H1 (cell line): ENCODE data around the gene MIF. TPM values are rescaled to one million over a fixed set of nuclear protein-coding genes. Genes with fewer than 3 reads are reported as not detected.

Source experiments
- CTCF ChIA-PET: fragments of 300-600 bp; sonication (Branson Sonifier 250); formaldehyde crosslinking; loops from one replicate; lab custom pipeline; 2021; ENCODE audit not compliant: partially characterized antibody; lab: Charles Lee
- POLR2A ChIA-PET: fragments of 300-600 bp; sonication (Branson Sonifier 250); formaldehyde crosslinking; loops from one replicate; lab custom pipeline; 2021; ENCODE audit warnings: inconsistent platforms; ENCODE audit not compliant: partially characterized antibody; lab: Charles Lee
- DNase-seq, 2 experiments: peaks; one replicate each; pipeline versions ENCODE4 v3.0.0 to v3.0.0-alpha.2; 2010 to 2022; ENCODE audit warnings: low spot score in 2 of 2, low read depth in 1 of 2, mixed read lengths in 1 of 2
- FAIRE-seq: peaks from 2 replicates; lab custom pipeline; 2011; peaks lifted over from hg19 to GRCh38; lab: Jason Lieb, UNC
- H2AFZ ChIP-seq: 2 replicates; pipeline ENCODE4 v1.8.1; 2012; ENCODE audit warnings: low read length, inconsistent platforms
- H2AK5ac ChIP-seq: 2 replicates; pipeline ENCODE4 v1.6.1; 2013; ENCODE audit warnings: low read depth, low read length
- H2BK120ac ChIP-seq: replicated peaks from 2 replicates; pipeline ENCODE3; 2013; ENCODE audit warnings: low read depth, low read length, inconsistent platforms
- H2BK12ac ChIP-seq: 2 replicates; pipeline ENCODE4 v1.6.1; 2013; ENCODE audit warnings: low read depth, low read length
- H2BK15ac ChIP-seq: 2 replicates; pipeline ENCODE4 v1.6.1; 2013; ENCODE audit warnings: low read length
- H2BK20ac ChIP-seq: 2 replicates; pipeline ENCODE4 v1.6.1; 2013; ENCODE audit warnings: low read length
- H2BK5ac ChIP-seq: 2 replicates; pipeline ENCODE4 v1.6.1; 2013; ENCODE audit warnings: low read depth, low read length
- H3K14ac ChIP-seq: 2 replicates; pipeline ENCODE4 v1.6.1; 2013; ENCODE audit warnings: inconsistent platforms; ENCODE audit not compliant: insufficient read length
- H3K18ac ChIP-seq: 2 replicates; pipeline ENCODE4 v1.6.1; 2013; ENCODE audit warnings: low read length; ENCODE audit errors: extremely low read depth
- H3K23ac ChIP-seq: 2 replicates; pipeline ENCODE4 v1.6.1; 2013; ENCODE audit warnings: inconsistent platforms; ENCODE audit not compliant: insufficient read length
- H3K23me2 ChIP-seq: 2 replicates; pipeline ENCODE4 v1.6.1; 2013; ENCODE audit warnings: low read depth, low read length
- H3K27ac ChIP-seq: 2 replicates; pipeline ENCODE4 v1.6.1; 2011; ENCODE audit warnings: low read depth, low read length, inconsistent platforms
- H3K27me3 ChIP-seq, 4 experiments: replicated peaks in 1 of 4; 1 replicate in 1 of 4; 2 replicates in 3 of 4; pipeline versions ENCODE4 v1.6.1 to v1.8.1; 2011 to 2013; ENCODE audit warnings: low read length in 3 of 4, mild to moderate bottlenecking in 3 of 4, inconsistent platforms in 2 of 4, mixed read lengths in 2 of 4, moderate library complexity in 1 of 4; ENCODE audit not compliant: control insufficient read depth in 3 of 4, insufficient read depth in 3 of 4; ENCODE audit errors: extremely low read depth in 1 of 4
- H3K36me3 ChIP-seq, 4 experiments: 2 replicates each; pipeline versions ENCODE4 v1.6.1 to v1.8.1; 2011 to 2013; ENCODE audit warnings: mild to moderate bottlenecking in 4 of 4, low read length in 3 of 4, moderate library complexity in 2 of 4, control low read depth in 1 of 4, inconsistent platforms in 1 of 4; ENCODE audit not compliant: insufficient read depth in 4 of 4, control insufficient read depth in 2 of 4
- H3K4ac ChIP-seq: replicated peaks from 2 replicates; pipeline ENCODE3; 2013; ENCODE audit warnings: low read length, low read depth, mixed read lengths, inconsistent platforms; ENCODE audit not compliant: insufficient read length
- H3K4me1 ChIP-seq, 4 experiments: replicated peaks in 1 of 4; 1 replicate in 1 of 4; 2 replicates in 3 of 4; pipeline versions ENCODE4 v1.6.1 to v1.8.1; 2011 to 2013; ENCODE audit warnings: low read length in 3 of 4, inconsistent platforms in 2 of 4, mixed read lengths in 1 of 4; ENCODE audit not compliant: insufficient read depth in 4 of 4, control insufficient read depth in 3 of 4
- H3K4me2 ChIP-seq, 2 experiments: 2 replicates each; pipeline versions ENCODE4 v1.6.1 to v1.8.1; 2011 to 2013; ENCODE audit warnings: low read depth in 2 of 2, low read length in 2 of 2, control low read depth in 1 of 2, inconsistent platforms in 1 of 2, mild to moderate bottlenecking in 1 of 2; ENCODE audit not compliant: insufficient read depth in 1 of 2
- H3K4me3 ChIP-seq, 4 experiments: fragments of 200-600, 300-600 bp in 1 of 4; sonication (generic), shearing (Covaris generic), sonication (Bioruptor Twin) in 1 of 4; 2 replicates each; pipeline versions ENCODE4 v1.5.1 to v1.8.1; 2011 to 2016; ENCODE audit warnings: low read length in 4 of 4, low read depth in 3 of 4, control low read depth in 2 of 4, inconsistent platforms in 2 of 4, mild to moderate bottlenecking in 2 of 4, mixed read lengths in 1 of 4, moderate library complexity in 1 of 4; ENCODE audit not compliant: insufficient read depth in 2 of 4; ENCODE audit errors: extremely low read depth in 1 of 4
- H3K56ac ChIP-seq: replicated peaks from 2 replicates; pipeline ENCODE3; 2013; ENCODE audit warnings: low read depth, mild to moderate bottlenecking, mixed read lengths, low read length, inconsistent platforms; ENCODE audit not compliant: insufficient read length
- H3K79me1 ChIP-seq: 2 replicates; pipeline ENCODE4 v1.6.1; 2013; ENCODE audit warnings: low read depth, low read length, control low read depth
- H3K79me2 ChIP-seq, 2 experiments: 2 replicates each; pipeline versions ENCODE4 v1.6.1 to v1.8.1; 2012 to 2013; ENCODE audit warnings: low read length in 2 of 2, mild to moderate bottlenecking in 2 of 2, inconsistent platforms in 1 of 2; ENCODE audit not compliant: insufficient read depth in 2 of 2, control insufficient read depth in 1 of 2
- H3K9ac ChIP-seq, 4 experiments: replicated peaks in 1 of 4; 1 replicate in 1 of 4; 2 replicates in 3 of 4; pipeline versions ENCODE4 v1.6.1 to v1.8.1; 2011 to 2013; ENCODE audit warnings: low read depth in 3 of 4, low read length in 3 of 4, control low read depth in 2 of 4, mild to moderate bottlenecking in 2 of 4, moderate library complexity in 2 of 4, inconsistent platforms in 1 of 4; ENCODE audit errors: extremely low read depth in 1 of 4
- H3K9me3 ChIP-seq, 2 experiments: 2 replicates each; pipeline versions ENCODE4 v1.6.1 to v1.8.1; 2012 to 2013; ENCODE audit warnings: mild to moderate bottlenecking in 2 of 2, moderate library complexity in 2 of 2, control low read depth in 1 of 2, inconsistent platforms in 1 of 2, low read depth in 1 of 2, low read length in 1 of 2, mixed read lengths in 1 of 2; ENCODE audit not compliant: insufficient read depth in 2 of 2
- H4K20me1 ChIP-seq, 2 experiments: replicated peaks in 1 of 2; 2 replicates each; pipeline versions ENCODE3 to v1.8.1; 2011 to 2013; ENCODE audit warnings: inconsistent platforms in 2 of 2, low read length in 2 of 2, mild to moderate bottlenecking in 1 of 2; ENCODE audit not compliant: insufficient read depth in 2 of 2, control insufficient read depth in 1 of 2
- H4K5ac ChIP-seq: 2 replicates; pipeline ENCODE4 v1.6.1; 2013; ENCODE audit warnings: low read length, low read depth, mixed read lengths, inconsistent platforms; ENCODE audit not compliant: insufficient read length
- H4K8ac ChIP-seq: 2 replicates; pipeline ENCODE4 v1.8.0; 2013; ENCODE audit warnings: mild to moderate bottlenecking, moderate library complexity, low read length, inconsistent platforms; ENCODE audit not compliant: insufficient read depth; ENCODE audit errors: extremely low read depth
- H4K91ac ChIP-seq: replicated peaks from 2 replicates; pipeline ENCODE3; 2013; ENCODE audit warnings: low read length, mixed read lengths, inconsistent platforms; ENCODE audit not compliant: insufficient read length
- CREB1 ChIP-seq: IDR thresholded peaks from 2 replicates; pipeline ENCODE4 v1.6.1; 2012; ENCODE audit warnings: inconsistent platforms
- NANOG ChIP-seq: IDR thresholded peaks from 2 replicates; pipeline ENCODE4 v1.6.1; 2011; ENCODE audit warnings: low read length, low read depth, mild to moderate bottlenecking, inconsistent platforms; ENCODE audit not compliant: insufficient read depth, poor library complexity, severe bottlenecking
- RAD21 ChIP-seq, 2 experiments: IDR thresholded peaks in 1 of 2; conservative IDR thresholded peaks in 1 of 2; 2 replicates each; pipeline ENCODE4 v1.6.1; 2011; ENCODE audit warnings: low read depth in 2 of 2, low read length in 2 of 2, improper control_type of control experiment in 1 of 2, inconsistent platforms in 1 of 2, mild to moderate bottlenecking in 1 of 2, moderate library complexity in 1 of 2
- RXRA ChIP-seq: IDR thresholded peaks from 2 replicates; pipeline ENCODE4 v1.6.1; 2011; ENCODE audit warnings: low read depth, mild to moderate bottlenecking, low read length, moderate library complexity; ENCODE audit not compliant: insufficient read depth
- SIN3A ChIP-seq, 2 experiments: IDR thresholded peaks in 1 of 2; conservative IDR thresholded peaks in 1 of 2; 2 replicates each; pipeline ENCODE4 v1.6.1; 2011 to 2012; ENCODE audit warnings: low read length in 2 of 2, improper control_type of control experiment in 1 of 2, low read depth in 1 of 2, mild to moderate bottlenecking in 1 of 2
- SRF ChIP-seq: IDR thresholded peaks from 2 replicates; pipeline ENCODE4 v1.6.1; 2011; ENCODE audit warnings: mild to moderate bottlenecking, low read depth, low read length, moderate library complexity
- TAF7 ChIP-seq: optimal IDR thresholded peaks from 2 replicates; pipeline ENCODE3; 2011; ENCODE audit warnings: low read depth, mild to moderate bottlenecking, inconsistent platforms, low read length, moderate library complexity, borderline replicate concordance
- USF2 ChIP-seq: IDR thresholded peaks from 2 replicates; pipeline ENCODE4 v1.6.1; 2011; ENCODE audit warnings: low read length, improper control_type of control experiment
- ZNF274 ChIP-seq: IDR thresholded peaks from 2 replicates; pipeline ENCODE4 v1.7.0; 2012; ENCODE audit warnings: low read length, borderline replicate concordance; ENCODE audit errors: extremely low read depth
- WGBS, 2 experiments: shearing (Covaris generic) in 1 of 2; methylation state at CpG; one replicate each; pipeline versions ENCODE4 v1.1.6 to v1.1.7; 2013 to 2015; ENCODE audit warnings: low lambda C conversion rate in 2 of 2, mixed read lengths in 2 of 2, inconsistent platforms in 1 of 2, low coverage in 1 of 2, missing lambda C conversion rate in 1 of 2; ENCODE audit not compliant: insufficient replicate concordance in 2 of 2, insufficient coverage in 1 of 2, insufficient read length in 1 of 2; ENCODE audit errors: extremely low coverage in 1 of 2, missing lambda C conversion rate in 1 of 2; 5-methylcytosine and 5-hydroxymethylcytosine counted together
- polyA plus RNA-seq, 7 experiments: library from polyadenylated mRNA; depleted of rRNA in 3 of 7; stranded (reverse) in 5 of 7; unstranded in 2 of 7; fragments of >200 nt in 5 of 7; fragments of 200-250 nt in 2 of 7; gene quantifications; 1 replicate in 5 of 7; 2 replicates in 1 of 7; 4 replicates in 1 of 7; pipeline versions ENCODE4 v1.2.1 to v1.2.3, GENCODE V29; 2011 to 2013; ENCODE audit warnings: missing spikeins in 2 of 7, mixed read lengths in 2 of 7
- total RNA-seq: library from RNA; stranded (reverse); fragmentation: NEBNext Ultra II Directional; extraction: Animal tissue kit (Norgen Biotek cat#: 25700); gene quantifications from 2 replicates; pipeline ENCODE4 v1.2.1, GENCODE V29; 2021

The MIF gene
- total and polyA plus RNA-seq, 2 of the 8 experiments (the other 6 are each of a cell fraction or from before 2014, with no cell fraction given) = 1,082 to 1,870 TPM

- peak; percentile 84 for FAIRE-seq
- POLR2A ChIA-PET = interaction anchor here (0.9 to 1.3 kb wide), 2 partner anchors 32 to 46 kb away, joined by 3 to 8 read pairs; partner anchors contain the start of gene MIF
- no peak for TF ChIP-seq NANOG
- no peak for TF ChIP-seq RXRA
- TF ChIP-seq SRF = no peak
- no peak for TF ChIP-seq ZNF274
- no peak for TF ChIP-seq CREB1
- 0 out of 4 replicates have a peak, but pooled peaks of 1 of the 2 experiments have one; percentile 20 for TF ChIP-seq SIN3A (conservative IDR thresholded peaks at IDR 0.05 in 1 of 2, IDR thresholded peaks at IDR 0.05 in 1 of 2; ENCODE audit: low read depth in 1 of 2, low read length in 2 of 2)
- TF ChIP-seq RAD21 (IDR thresholded peaks at IDR 0.05 in 1 of 2, conservative IDR thresholded peaks at IDR 0.05 in 1 of 2; ENCODE audit: low read depth in 2 of 2, low read length in 2 of 2) = peak; percentile 75 to 82
- no peak for TF ChIP-seq USF2
- TF ChIP-seq TAF7 = no peak
These were observed 32.1 kb upstream of the MIF start for GRCh38 chr22:23862103-23862502.

More at GRCh38 chr22:23862103-23862502, 32.1 kb upstream of the MIF start:
- CTCF ChIA-PET = interaction anchor here (0.6 to 2.8 kb wide), 12 partner anchors 10 to 329 kb away, joined by 3 to 26 read pairs (median 4); partner anchors contain the start of gene MIF
- DNase-seq = peak in 1 of 2 experiments; percentile 55
- H4K8ac ChIP-seq = no peak overlapping the region
- no peak overlapping the region for H3K4me2 ChIP-seq
- H4K5ac ChIP-seq = no peak overlapping the region
- no peaks in the 10 kb centered on the region for H3K36me3 ChIP-seq
- no peak overlapping the region for H2BK20ac ChIP-seq
- H4K20me1 ChIP-seq = peaks cover 0 to 6% of the 10 kb centered on the region in 2 experiments
- no peak overlapping the region for H3K56ac ChIP-seq
- H3K23me2 ChIP-seq = peaks cover 6% of the 10 kb centered on the region
- H3K14ac ChIP-seq = no peak overlapping the region
- H3K79me2 ChIP-seq = no peaks in the 10 kb centered on the region
- H2BK15ac ChIP-seq = no peak overlapping the region
- no peak overlapping the region for H2BK120ac ChIP-seq
- H3K27me3 ChIP-seq = no peaks in the 10 kb centered on the region
- H3K23ac ChIP-seq = no peak overlapping the region
- peaks cover 0 to 10% (median 1%) of the 10 kb centered on the region in 4 experiments; a peak in 4 of 7 replicates for H3K4me1 ChIP-seq
- no peak overlapping the region for H4K91ac ChIP-seq
- H3K4ac ChIP-seq = no peak overlapping the region
- no peak overlapping the region; the same call in 1 of the 2 replicates for H3K18ac ChIP-seq
- H2AFZ ChIP-seq = no peak overlapping the region
- no peak overlapping the region for H2AK5ac ChIP-seq
- H2BK5ac ChIP-seq = no peak overlapping the region
- H3K79me1 ChIP-seq = no peaks in the 10 kb centered on the region
- H3K27ac ChIP-seq = no peak overlapping the region
- no peak overlapping the region for H2BK12ac ChIP-seq
- H3K4me3 ChIP-seq = no peak overlapping the region
- H3K9me3 ChIP-seq = no peaks in the 10 kb centered on the region
- no peak overlapping the region; a peak in 1 of 7 replicates for H3K9ac ChIP-seq
- 88% methylated on average over 3 of the region's 3 CpGs; no CpG with 5 or more reads in 1 of the 2 experiments for WGBS, 2 experiments
